C4-2B (cell line): ENCODE measurements around the gene GPER1.

ENCODE experiments used
- ZFX ChIP-seq: fragments of 450-650 bp; IDR thresholded peaks from 2 replicates; pipeline ENCODE4 v1.6.1; 2017
- TF ChIP-seq, protein P1 (sequence below): fragments of 450-650 bp; conservative IDR thresholded peaks from 2 replicates; pipeline ENCODE4 v1.5.1; 2017; ENCODE audit warnings: mild to moderate bottlenecking

- TF ChIP-seq, protein P1, sequence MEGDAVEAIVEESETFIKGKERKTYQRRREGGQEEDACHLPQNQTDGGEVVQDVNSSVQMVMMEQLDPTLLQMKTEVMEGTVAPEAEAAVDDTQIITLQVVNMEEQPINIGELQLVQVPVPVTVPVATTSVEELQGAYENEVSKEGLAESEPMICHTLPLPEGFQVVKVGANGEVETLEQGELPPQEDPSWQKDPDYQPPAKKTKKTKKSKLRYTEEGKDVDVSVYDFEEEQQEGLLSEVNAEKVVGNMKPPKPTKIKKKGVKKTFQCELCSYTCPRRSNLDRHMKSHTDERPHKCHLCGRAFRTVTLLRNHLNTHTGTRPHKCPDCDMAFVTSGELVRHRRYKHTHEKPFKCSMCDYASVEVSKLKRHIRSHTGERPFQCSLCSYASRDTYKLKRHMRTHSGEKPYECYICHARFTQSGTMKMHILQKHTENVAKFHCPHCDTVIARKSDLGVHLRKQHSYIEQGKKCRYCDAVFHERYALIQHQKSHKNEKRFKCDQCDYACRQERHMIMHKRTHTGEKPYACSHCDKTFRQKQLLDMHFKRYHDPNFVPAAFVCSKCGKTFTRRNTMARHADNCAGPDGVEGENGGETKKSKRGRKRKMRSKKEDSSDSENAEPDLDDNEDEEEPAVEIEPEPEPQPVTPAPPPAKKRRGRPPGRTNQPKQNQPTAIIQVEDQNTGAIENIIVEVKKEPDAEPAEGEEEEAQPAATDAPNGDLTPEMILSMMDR = no peak
- no peak for TF ChIP-seq ZFX
Observed at GRCh38 chr7:1125603-1125969, 37.7 kb downstream of the GPER1 start.
